Transverse colon (tissue), 4 donors: ENCODE measurements around the gene SENP7. TPM values are rescaled to one million over a fixed set of nuclear protein-coding genes. Genes with fewer than 3 reads are reported as not detected.

Source experiments
- DNase-seq: peaks from one replicate; pipeline ENCODE4 v3.0.0-alpha.2; 2019
- H3K27ac ChIP-seq, 4 donors: fragments of 200-600 bp; sonication (generic); 2 replicates each; pipeline ENCODE4 v1.5.1; 2016 to 2018; ENCODE audit warnings: inconsistent platforms in 4 of 4
- H3K27me3 ChIP-seq: fragments of 200-600 bp; sonication (generic); 2 replicates; pipeline ENCODE4 v1.5.1; 2017; ENCODE audit warnings: inconsistent platforms
- H3K36me3 ChIP-seq, 4 donors: fragments of 200-600 bp; sonication (generic); 2 replicates each; pipeline ENCODE4 v1.5.1; 2017 to 2019; ENCODE audit warnings: inconsistent platforms in 4 of 4
- H3K4me1 ChIP-seq, 4 donors: fragments of 200-600 bp; sonication (generic); 2 replicates each; pipeline ENCODE4 v1.5.1; 2017 to 2020; ENCODE audit warnings: inconsistent platforms in 4 of 4
- H3K4me3 ChIP-seq, 4 donors: fragments of 200-600 bp; sonication (generic); 1 replicate in 1 of 4; 2 replicates in 3 of 4; pipeline versions ENCODE4 v1.5.1 to v1.6.1; 2017 to 2019; ENCODE audit warnings: inconsistent platforms in 4 of 4
- H3K9me3 ChIP-seq, 2 donors: fragments of 200-600 bp; sonication (generic); 2 replicates each; pipeline ENCODE4 v1.5.1; 2017 to 2019; ENCODE audit warnings: inconsistent platforms in 2 of 2
- EP300 ChIP-seq: sonication (generic); formaldehyde crosslinking; IDR thresholded peaks from one replicate; pipeline ENCODE4 v1.6.1; 2017; ENCODE audit warnings: antibody characterized with exemption, low read depth
- POLR2A ChIP-seq: fragments of 450-650 bp; IDR thresholded peaks from one replicate; pipeline ENCODE4 v1.6.1; 2016; ENCODE audit warnings: antibody characterized with exemption, mild to moderate bottlenecking, moderate library complexity
- POLR2AphosphoS5 ChIP-seq, 3 donors: sonication (generic); formaldehyde crosslinking; IDR thresholded peaks; one replicate each; pipeline ENCODE4 v1.6.1; 2016; ENCODE audit warnings: antibody characterized with exemption in 3 of 3
- WGBS, 2 donors: methylation state at CpG; one replicate each; pipeline ENCODE4 v1.1.5; 2018; ENCODE audit warnings: low coverage in 1 of 2; 5-methylcytosine and 5-hydroxymethylcytosine counted together
- in situ Hi-C, 4 donors: fragments of 200-750 bp; cut with MboI; loops; one replicate each; pipeline versions ENCODE4 v1.15.0 to v1.15.1; 2017; ENCODE audit warnings: low sequenced_read_pairs in 3 of 4, low pct_ligation_motif_present in 1 of 4, low pct_unique_long_range_greater_than_20kb in 1 of 4
- intact Hi-C: fragments of 100-400 bp; cut with DNase I; formaldehyde crosslinking; loops from one replicate; pipeline ENCODE4 v1.15.1; 2023; ENCODE audit warnings: low total_unique reads
- total RNA-seq, 4 donors: library from RNA; depleted of rRNA; stranded (reverse); fragments of >200 nt; gene quantifications; one replicate each; pipeline ENCODE4 v1.1.0, GENCODE V29; 2016
- TF ChIP-seq, protein P1 (sequence below), 5 experiments: fragments of 200-600 bp in 3 of 5; fragments of 450-650 bp in 2 of 5; sonication (generic) in 3 of 5; IDR thresholded peaks; 1 replicate in 2 of 5; 2 replicates in 3 of 5; pipeline ENCODE4 v1.5.1; 2016 to 2017; ENCODE audit warnings: antibody characterized with exemption in 5 of 5, inconsistent platforms in 3 of 5, mild to moderate bottlenecking in 2 of 5, moderate library complexity in 1 of 5

SENP7 gene
- total RNA-seq, 4 donors from 2014 or later = 11.9 to 26.2 (median 20.3) TPM

DNA sequence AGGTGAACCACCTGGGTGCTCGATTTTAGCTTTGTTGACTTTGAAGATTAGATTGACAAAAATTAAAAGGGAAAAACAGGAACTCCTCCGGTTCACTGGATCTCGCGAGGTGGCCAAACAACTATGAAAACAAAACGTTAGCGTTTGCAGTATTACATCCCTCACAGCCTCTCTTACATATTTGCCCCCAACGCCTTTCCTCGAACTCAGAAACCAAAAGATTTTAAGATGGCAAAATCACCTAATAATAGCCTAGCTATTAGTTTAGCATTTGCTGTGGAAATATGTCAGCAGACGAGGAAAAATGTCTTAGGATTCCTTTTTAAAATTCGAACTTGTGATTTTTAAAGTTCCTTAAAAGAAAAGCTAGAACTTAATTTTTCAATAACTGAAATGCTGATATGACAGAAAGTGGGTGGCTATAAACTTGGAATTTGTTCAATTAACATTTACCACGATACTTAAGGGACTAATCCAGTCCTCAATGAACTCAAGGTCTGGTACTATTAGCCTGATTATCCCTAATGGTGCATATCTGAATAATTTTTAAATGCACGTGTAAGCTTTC is 491 bp upstream of the SENP7 start:
- in situ Hi-C loops (no loop called here), intact Hi-C loops (no loop called here)
- no peak for TF ChIP-seq POLR2A
- no peak for TF ChIP-seq POLR2AphosphoS5 (IDR thresholded peaks at IDR 0.05)
- TF ChIP-seq EP300 = no peak
- TF ChIP-seq, protein P1, sequence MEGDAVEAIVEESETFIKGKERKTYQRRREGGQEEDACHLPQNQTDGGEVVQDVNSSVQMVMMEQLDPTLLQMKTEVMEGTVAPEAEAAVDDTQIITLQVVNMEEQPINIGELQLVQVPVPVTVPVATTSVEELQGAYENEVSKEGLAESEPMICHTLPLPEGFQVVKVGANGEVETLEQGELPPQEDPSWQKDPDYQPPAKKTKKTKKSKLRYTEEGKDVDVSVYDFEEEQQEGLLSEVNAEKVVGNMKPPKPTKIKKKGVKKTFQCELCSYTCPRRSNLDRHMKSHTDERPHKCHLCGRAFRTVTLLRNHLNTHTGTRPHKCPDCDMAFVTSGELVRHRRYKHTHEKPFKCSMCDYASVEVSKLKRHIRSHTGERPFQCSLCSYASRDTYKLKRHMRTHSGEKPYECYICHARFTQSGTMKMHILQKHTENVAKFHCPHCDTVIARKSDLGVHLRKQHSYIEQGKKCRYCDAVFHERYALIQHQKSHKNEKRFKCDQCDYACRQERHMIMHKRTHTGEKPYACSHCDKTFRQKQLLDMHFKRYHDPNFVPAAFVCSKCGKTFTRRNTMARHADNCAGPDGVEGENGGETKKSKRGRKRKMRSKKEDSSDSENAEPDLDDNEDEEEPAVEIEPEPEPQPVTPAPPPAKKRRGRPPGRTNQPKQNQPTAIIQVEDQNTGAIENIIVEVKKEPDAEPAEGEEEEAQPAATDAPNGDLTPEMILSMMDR (IDR thresholded peaks at IDR 0.05) = no peak
- Histone ChIP-seq H3K4me3 (peak overlapping the region; percentile 55 to 98 (median 83)), H3K9me3 (no peaks in the 10 kb centered on the region), H3K36me3 (no peaks in the 10 kb centered on the region), H3K27ac (peak overlapping the region; percentile 94 to 99 (median 96)), H3K4me1 (peaks cover 0 to 28% (median 3%) of the 10 kb centered on the region in 4 donors), H3K27me3 (peaks cover 8% of the 10 kb centered on the region)
- 7 to 14% methylated on average over 11 to 12 of the region's 12 CpGs for WGBS, 2 donors
- no peak for DNase-seq

DNA sequence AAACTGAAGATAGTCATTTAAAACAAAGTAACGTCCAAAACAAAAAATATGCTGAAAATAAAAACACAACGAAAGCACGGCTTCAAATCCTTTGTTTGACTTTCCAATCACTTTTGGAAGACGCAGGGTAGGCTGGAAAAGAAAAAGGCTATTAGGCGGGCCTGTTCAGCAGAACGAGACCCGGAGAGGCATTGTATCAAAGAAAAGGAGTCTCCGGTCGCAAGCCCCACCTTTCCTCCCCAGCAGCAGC is 691 bp downstream of the SENP7 start:
- in situ Hi-C loops (no loop called here), intact Hi-C loops (no loop called here)
- WGBS, 2 donors = 0% methylated on average over 9 of the region's 9 CpGs

DNA sequence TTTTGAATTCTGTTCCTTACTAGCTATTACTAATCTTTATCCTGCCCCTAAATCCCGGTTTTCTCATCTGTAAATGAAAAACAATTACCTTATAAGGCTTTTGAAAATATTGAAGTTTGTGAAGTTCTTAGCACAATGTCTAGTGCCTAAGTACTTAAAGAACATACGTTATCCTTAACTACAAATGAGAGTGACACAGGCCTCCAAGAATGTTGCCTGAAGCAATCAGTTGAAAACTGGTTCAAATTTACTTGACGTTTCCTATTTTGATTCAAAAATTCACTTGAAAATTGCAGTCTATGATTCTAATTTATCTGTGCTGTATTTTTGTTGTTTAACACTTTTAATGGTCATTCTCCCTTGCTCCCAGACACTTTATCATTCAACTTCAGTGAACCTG is 3.2 kb downstream of the SENP7 start:
- in situ Hi-C loops (no loop called here), intact Hi-C loops (no loop called here)
- Histone ChIP-seq H3K4me3 (no peak overlapping the region), H3K27ac (no peak overlapping the region), H3K36me3 (no peaks in the 10 kb centered on the region), H3K4me1 (peaks cover 0 to 28% (median 3%) of the 10 kb centered on the region in 4 donors), H3K27me3 (no peaks in the 10 kb centered on the region), H3K9me3 (no peaks in the 10 kb centered on the region)
- 83 to 91% methylated on average over 3 of the region's 3 CpGs for WGBS, 2 donors
- no peak for TF ChIP-seq POLR2A
- no peak for TF ChIP-seq POLR2AphosphoS5 (IDR thresholded peaks at IDR 0.05)
- TF ChIP-seq EP300 = no peak
- TF ChIP-seq, protein P1 (IDR thresholded peaks at IDR 0.05) = no peak
- DNase-seq = no peak

More for the DNA sequence above, 691 bp downstream of the SENP7 start:
- DNase-seq = no peak
- peaks cover 0 to 28% (median 3%) of the 10 kb centered on the region in 4 donors for H3K4me1 ChIP-seq
- no peaks in the 10 kb centered on the region for H3K27me3 ChIP-seq
- H3K9me3 ChIP-seq = no peaks in the 10 kb centered on the region
- no peaks in the 10 kb centered on the region for H3K36me3 ChIP-seq
- peak overlapping the region; percentile 94 to 99 (median 96) for H3K27ac ChIP-seq
- peak overlapping the region; percentile 55 to 98 (median 83) for H3K4me3 ChIP-seq
- TF ChIP-seq, protein P1 (IDR thresholded peaks at IDR 0.05) = no peak
- no peak for TF ChIP-seq POLR2AphosphoS5 (IDR thresholded peaks at IDR 0.05)

DNA sequence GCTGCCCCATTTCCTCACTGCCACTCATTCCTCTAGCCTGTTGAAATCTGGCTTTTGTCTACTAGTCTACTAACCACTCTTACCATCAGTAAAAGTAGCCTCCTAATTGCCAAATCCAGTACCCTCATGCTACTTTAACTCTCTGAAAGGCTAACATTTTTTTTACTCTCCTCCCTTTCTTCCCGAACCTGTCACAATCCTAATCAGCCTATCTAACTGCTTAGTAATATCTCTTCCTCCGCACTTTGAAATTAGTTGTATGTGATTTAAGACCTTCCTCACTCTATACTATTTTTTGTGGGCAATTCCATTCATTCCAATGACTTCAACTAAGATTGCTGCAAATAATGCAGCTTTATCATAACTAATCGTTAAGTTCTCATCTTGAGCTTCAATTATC is 3.7 kb downstream of the SENP7 start:
- in situ Hi-C loops (no loop called here), intact Hi-C loops (no loop called here)
- peaks cover 0 to 28% (median 3%) of the 10 kb centered on the region in 4 donors for H3K4me1 ChIP-seq
- H3K27me3 ChIP-seq = no peaks in the 10 kb centered on the region
- no peak overlapping the region for H3K4me3 ChIP-seq
- H3K9me3 ChIP-seq = no peaks in the 10 kb centered on the region
- TF ChIP-seq POLR2AphosphoS5 (IDR thresholded peaks at IDR 0.05) (no peak), EP300 (no peak), POLR2A (no peak)
- TF ChIP-seq, protein P1 (IDR thresholded peaks at IDR 0.05) = no peak
- no peak for DNase-seq
- WGBS, 2 donors = 85 to 89% methylated on average over 2 to 3 of the region's 3 CpGs
- no peaks in the 10 kb centered on the region for H3K36me3 ChIP-seq
- H3K27ac ChIP-seq = no peak overlapping the region
